ENCODE data around the gene GIPC1. TPM values are rescaled to one million over a fixed set of nuclear protein-coding genes. Genes with fewer than 3 reads are reported as not detected.

Gene GIPC1
- total RNA-seq, 2 experiments from 2014 or later, result 31.7 to 32.4 TPM

DNA sequence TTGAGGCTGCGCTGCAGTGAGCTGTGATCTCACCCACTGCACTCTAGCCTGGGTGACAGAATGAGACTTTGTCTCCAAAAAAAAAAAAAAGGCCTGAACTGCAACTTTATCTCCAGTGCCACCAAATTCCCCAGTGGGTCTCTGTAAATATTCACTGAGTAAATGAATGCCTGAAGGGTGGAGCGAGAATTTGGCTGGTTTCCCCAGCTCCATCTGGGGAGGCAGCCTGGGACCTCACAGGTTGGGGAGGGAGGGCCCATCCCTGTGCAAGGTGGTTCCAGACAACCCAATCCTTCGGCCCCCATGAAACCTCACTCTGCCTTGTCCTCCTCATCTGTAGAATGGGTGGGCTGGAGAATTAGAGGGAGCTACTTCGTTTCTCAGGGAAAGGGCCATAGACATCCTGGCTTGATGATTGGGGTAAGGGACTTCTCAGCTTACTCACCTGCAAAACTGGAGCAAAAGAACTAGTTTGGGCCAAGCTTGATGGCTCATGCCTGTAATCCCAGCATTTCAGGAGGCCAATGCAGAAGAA, 67.0 kb downstream of the GIPC1 start:
- Mint-ChIP-seq H3K4me1 (peaks cover 15% of the 10 kb centered on the region), H3K9me3 (no peaks in the 10 kb centered on the region), H3K27ac (no peak overlapping the region), H3K36me3 (no peaks in the 10 kb centered on the region), H3K27me3 (peaks cover 16% of the 10 kb centered on the region), H3K4me3 (no peak overlapping the region)
- DNase-seq (no peak), ATAC-seq (ENCODE audit: low read depth) (no peak)
- POLR2A ChIA-PET, result interaction anchor here (0.6 to 1.2 kb wide), 4 partner anchors 9 to 44 kb away, joined by 3 to 5 read pairs (median 4); no protein-coding TSS in a partner anchor

Small RNA genes lying within 50 kb of the gene (microRNA-seq; reads per million reads assigned to microRNA genes)
- gene MIR639, result not detected

Other genes with a start within 250 kb of the GIPC1 start
- 100 to 1,000 TPM; 304 to 315 TPM for gene ADGRE5, start 114.7 kb downstream of the GIPC1 start, total RNA-seq
- gene DDX39A, start 76.8 kb downstream of the GIPC1 start, total RNA-seq, result 100 to 1,000 TPM; 192 to 202 TPM
- gene PKN1, start 62.8 kb downstream of the GIPC1 start, total RNA-seq, result 100 to 1,000 TPM; 244 to 265 TPM
- gene PTGER1, start 20.8 kb downstream of the GIPC1 start, total RNA-seq, result under 1 TPM; 0.34 to 0.36 TPM
- 100 to 1,000 TPM; 103 to 110 TPM for gene DNAJB1, start 22.3 kb upstream of the GIPC1 start, total RNA-seq
- 100 to 1,000 TPM; 161 to 168 TPM for gene TECR, start 33.5 kb upstream of the GIPC1 start, total RNA-seq
- gene NDUFB7, start 75.9 kb upstream of the GIPC1 start, total RNA-seq, result 100 to 1,000 TPM in 1 of 2 experiments, 10 to 100 TPM in 1; 90.7 to 108 TPM
- under 1 TPM in 1 of 2 experiments, not detected in 1; 0.17 TPM for gene CLEC17A, start 87.0 kb upstream of the GIPC1 start, total RNA-seq
- gene ADGRE3, start 178.7 kb upstream of the GIPC1 start, total RNA-seq, result not detected
- 10 to 100 TPM; 16.8 to 19.0 TPM for gene ZNF333, start 193.9 kb upstream of the GIPC1 start, total RNA-seq

Data from activated naive CD8-positive, alpha-beta T cell treated with anti-CD3 and anti-CD28 coated beads, Interleukin-2, amount 10 ng/mL, durations not matched to agents 7 days and 5 days (primary cell).